Jurkat, Clone E6-1 (cell line): Measurements from ENCODE around the gene SLC44A5.

Experiments
- DNase-seq: peaks from one replicate; pipeline ENCODE4 v3.0.0-alpha.2; 2011; ENCODE audit warnings: low read depth, low spot score
- H3K4me3 ChIP-seq: 2 replicates; pipeline ENCODE4 v1.5.1; 2011; ENCODE audit warnings: mild to moderate bottlenecking, low read length, control low read depth, moderate library complexity

SLC44A5 gene

GRCh38 chr1:75170981-75171380 is 439.9 kb downstream of the SLC44A5 start:
- no peak overlapping the region for H3K4me3 ChIP-seq
- DNase-seq = no peak

- H3K4me3 ChIP-seq = no peak overlapping the region
- no peak for DNase-seq
Observed at GRCh38 chr1:75170011-75170410, 440.9 kb downstream of the SLC44A5 start.

DNA sequence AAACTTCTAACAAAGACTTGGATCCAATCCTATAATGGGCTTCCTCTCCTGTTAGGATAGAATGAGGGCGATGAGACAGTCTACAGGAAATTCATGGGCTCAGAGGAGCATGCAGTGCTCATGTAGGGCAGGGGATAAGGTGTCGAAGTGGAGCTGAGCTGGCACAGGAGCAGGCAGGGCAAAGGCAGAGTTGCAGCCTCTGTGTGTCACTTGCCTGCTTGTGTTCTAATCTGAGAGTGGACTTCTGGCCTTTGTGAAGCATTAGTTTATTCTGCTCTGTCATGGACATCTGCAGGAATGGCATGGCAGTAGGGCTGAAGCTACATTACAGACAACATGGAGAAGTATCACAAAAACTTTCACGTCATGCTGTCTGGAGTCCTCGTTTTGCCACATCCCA is 444.1 kb downstream of the SLC44A5 start:
- no peak for DNase-seq
- H3K4me3 ChIP-seq = no peak overlapping the region

DNA sequence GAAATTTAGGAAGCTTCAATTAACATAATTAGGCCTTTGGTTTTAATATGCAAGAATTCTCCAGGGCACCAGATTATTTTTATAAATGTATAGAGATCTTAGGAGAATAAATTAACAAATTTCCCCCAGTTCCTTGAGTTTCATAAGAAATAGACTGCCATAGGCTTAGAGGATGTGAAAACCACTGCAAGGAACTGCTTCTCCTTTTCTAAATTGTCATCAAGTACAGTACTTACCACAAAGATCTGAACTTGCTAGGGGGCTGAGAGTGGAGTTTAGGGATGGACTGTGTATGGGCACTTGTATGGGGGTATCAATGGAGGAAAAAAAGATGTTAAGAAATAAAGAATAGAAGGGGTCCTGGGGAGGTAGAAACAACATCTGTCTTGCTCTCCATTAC is 445.6 kb downstream of the SLC44A5 start:
- no peak overlapping the region for H3K4me3 ChIP-seq
- no peak for DNase-seq

- no peak for DNase-seq
- H3K4me3 ChIP-seq = no peak overlapping the region
Observed at GRCh38 chr1:75159154-75159553, 451.8 kb downstream of the SLC44A5 start.
